BJ (cell line): ENCODE measurements around the gene IL15RA. TPM values are rescaled to one million over a fixed set of nuclear protein-coding genes. Genes with fewer than 3 reads are reported as not detected.

Source experiments
- CTCF ChIA-PET: fragments of 350-600 bp; formaldehyde crosslinking; extraction: SDS; loops from one replicate; lab custom pipeline; 2021; ENCODE audit warnings: antibody characterized with exemption, inconsistent platforms; lab: Yijun Ruan, JAX
- POLR2A ChIA-PET: fragments of 300-600 bp; sonication (Branson Sonifier 250); formaldehyde crosslinking; extraction: SDS; loops from one replicate; lab custom pipeline; 2021; ENCODE audit warnings: antibody characterized with exemption; lab: Charles Lee
- DNase-seq: peaks from one replicate; pipeline ENCODE4 v3.0.0-alpha.2; 2011; ENCODE audit warnings: low read depth
- H3K27me3 ChIP-seq: 2 replicates; pipeline ENCODE4 v1.6.0; 2011; ENCODE audit warnings: low read length; ENCODE audit not compliant: control insufficient read depth, insufficient read depth
- H3K36me3 ChIP-seq: 2 replicates; pipeline ENCODE4 v1.5.1; 2011; ENCODE audit warnings: low read length; ENCODE audit not compliant: control insufficient read depth, insufficient read depth
- H3K4me3 ChIP-seq: 2 replicates; pipeline ENCODE4 v1.5.1; 2011; ENCODE audit warnings: low read depth, mild to moderate bottlenecking, control low read depth, low read length
- polyA plus RNA-seq: library from polyadenylated mRNA; depleted of rRNA; stranded (reverse); fragments of >200 nt; gene quantifications from 2 replicates; pipeline ENCODE4 v1.2.3, GENCODE V29; 2011
- TF ChIP-seq, protein P1 (sequence below): IDR thresholded peaks from 2 replicates; pipeline ENCODE4 v1.5.1; 2011; ENCODE audit warnings: low read depth, mild to moderate bottlenecking, control low read depth, inconsistent platforms, low read length, moderate library complexity; ENCODE audit not compliant: insufficient read depth

IL15RA gene
- polyA plus RNA-seq, 1 experiment, result 7.5 TPM

DNA sequence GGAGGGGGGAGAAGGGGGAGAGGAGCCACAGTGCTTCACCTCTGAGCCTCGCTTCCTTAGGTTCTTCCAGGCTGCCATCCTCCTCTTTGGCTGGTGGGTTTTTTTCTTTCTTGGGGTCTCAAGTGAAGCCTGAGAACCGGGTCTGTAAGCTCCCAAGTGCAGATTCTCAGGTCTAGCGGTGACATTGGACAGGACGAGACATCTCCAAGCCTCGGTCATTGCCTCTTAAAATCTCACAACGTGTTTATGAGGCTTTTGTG is 817 bp upstream of the IL15RA start:
- POLR2A ChIA-PET, result no interaction called here

DNA sequence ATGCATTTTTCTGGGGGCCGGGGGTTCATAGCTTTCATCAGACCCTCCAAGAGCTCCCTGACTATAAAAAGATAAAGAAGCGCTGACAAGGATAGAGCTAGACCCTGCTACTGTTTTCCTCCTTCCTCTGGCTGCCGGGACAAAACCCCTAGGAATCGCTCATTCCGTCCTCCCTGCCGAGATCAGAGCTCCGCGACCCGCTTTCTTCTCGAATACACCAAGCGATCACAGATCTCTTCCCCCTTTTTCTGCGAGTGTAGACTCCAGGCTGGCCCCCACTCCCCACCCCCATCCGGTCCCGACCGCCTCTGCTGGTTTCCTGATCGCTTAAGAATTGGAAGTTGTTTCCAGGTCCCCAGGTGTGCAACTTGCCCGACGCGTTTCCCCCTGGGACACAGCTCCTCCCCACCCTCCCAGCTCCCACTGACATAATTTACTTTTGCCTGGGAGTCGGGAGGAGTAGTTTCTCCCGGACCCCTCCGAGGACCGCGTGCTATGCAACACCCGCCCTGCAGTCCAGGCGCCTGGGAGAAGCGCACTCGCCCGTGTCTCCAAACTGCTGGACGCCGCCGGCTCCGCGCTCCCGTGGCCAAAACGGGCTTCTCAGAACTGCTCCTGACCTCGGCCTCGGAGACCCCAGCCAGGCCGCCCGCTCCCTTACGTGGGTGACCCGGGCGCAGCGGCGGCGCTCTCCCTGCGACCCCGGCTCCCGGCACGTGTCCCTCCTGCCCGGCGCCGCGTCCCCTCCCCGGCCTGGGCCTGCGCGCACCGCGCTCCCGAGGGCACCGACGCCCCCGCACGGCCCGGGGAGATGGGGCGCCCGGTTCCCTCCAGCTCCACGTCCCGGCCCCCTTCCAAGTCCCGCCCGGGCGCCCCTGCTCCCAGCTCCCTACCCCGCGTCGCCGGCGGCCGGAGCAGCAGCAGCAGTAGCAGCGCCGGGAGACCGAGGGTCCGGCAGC is 552 bp downstream of the IL15RA start:
- Histone ChIP-seq H3K27me3 (peaks cover 1% of the 10 kb centered on the region; the same call in 1 of the 2 replicates), H3K4me3 (peak overlapping the region; percentile 63), H3K36me3 (no peaks in the 10 kb centered on the region)
- no peak for DNase-seq
- POLR2A ChIA-PET, result interaction anchor here (0.6 kb wide), 1 partner anchor 152 kb away, joined by 4 read pairs; no protein-coding TSS in a partner anchor
- TF ChIP-seq, protein P1, sequence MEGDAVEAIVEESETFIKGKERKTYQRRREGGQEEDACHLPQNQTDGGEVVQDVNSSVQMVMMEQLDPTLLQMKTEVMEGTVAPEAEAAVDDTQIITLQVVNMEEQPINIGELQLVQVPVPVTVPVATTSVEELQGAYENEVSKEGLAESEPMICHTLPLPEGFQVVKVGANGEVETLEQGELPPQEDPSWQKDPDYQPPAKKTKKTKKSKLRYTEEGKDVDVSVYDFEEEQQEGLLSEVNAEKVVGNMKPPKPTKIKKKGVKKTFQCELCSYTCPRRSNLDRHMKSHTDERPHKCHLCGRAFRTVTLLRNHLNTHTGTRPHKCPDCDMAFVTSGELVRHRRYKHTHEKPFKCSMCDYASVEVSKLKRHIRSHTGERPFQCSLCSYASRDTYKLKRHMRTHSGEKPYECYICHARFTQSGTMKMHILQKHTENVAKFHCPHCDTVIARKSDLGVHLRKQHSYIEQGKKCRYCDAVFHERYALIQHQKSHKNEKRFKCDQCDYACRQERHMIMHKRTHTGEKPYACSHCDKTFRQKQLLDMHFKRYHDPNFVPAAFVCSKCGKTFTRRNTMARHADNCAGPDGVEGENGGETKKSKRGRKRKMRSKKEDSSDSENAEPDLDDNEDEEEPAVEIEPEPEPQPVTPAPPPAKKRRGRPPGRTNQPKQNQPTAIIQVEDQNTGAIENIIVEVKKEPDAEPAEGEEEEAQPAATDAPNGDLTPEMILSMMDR, result no peak
- CTCF ChIA-PET, result interaction anchor here (0.8 to 3.0 kb wide), 7 partner anchors 9 to 109 kb away, joined by 3 to 9 read pairs (median 4); no protein-coding TSS in a partner anchor

More for the DNA sequence above, 817 bp upstream of the IL15RA start:
- H3K27me3 ChIP-seq, result peaks cover 1% of the 10 kb centered on the region; the same call in 1 of the 2 replicates
- H3K4me3 ChIP-seq, result peak overlapping the region; percentile 63
- TF ChIP-seq, protein P1, result no peak
- H3K36me3 ChIP-seq, result no peaks in the 10 kb centered on the region
- CTCF ChIA-PET, result interaction anchor here (1.0 to 3.0 kb wide), 4 partner anchors 10 to 109 kb away, joined by 3 to 9 read pairs (median 4); no protein-coding TSS in a partner anchor
- no peak for DNase-seq

DNA sequence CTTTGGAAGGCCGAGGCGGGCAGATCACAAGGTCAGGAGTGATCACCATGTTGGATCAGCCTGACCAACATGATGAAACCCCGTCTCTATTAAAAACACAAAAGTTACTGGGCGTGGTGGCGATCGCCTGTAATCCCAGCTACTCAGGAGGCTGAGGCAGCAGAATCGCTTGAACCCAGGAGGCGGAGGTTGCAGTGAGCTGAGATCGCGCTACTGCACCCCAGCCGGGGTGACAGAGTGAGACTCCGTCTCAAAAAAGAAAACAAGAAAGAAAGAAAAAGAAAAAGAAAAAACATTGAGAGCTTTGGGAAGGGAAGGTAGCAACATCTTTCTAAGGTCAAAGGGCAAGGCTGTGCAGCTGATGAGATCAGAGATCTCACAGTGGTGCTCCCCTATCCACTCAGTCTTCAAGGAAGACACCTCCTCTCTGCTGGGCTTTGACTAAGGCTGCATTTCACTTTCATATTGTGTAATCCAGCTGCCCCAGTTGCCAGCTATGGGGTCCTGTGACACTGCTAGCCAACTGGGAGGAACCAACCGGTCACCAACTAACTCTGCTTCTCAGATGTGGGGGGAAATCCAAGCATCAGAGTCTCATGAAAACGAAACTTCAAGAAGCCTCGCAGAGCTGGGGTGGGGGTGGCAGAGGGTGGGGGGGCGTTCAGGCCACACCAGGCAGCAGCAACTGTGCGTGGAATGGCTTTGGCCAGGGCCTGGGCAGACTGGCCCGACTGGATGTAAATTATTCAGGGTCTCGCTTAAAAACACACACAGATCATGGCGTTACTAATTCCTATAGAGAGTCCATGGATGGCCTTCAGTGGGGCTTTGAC is 1.5 kb downstream of the IL15RA start:
- CTCF ChIA-PET, result interaction anchor here (0.6 to 3.0 kb wide), 6 partner anchors 10 to 311 kb away, joined by 3 to 9 read pairs (median 4); no protein-coding TSS in a partner anchor
- H3K27me3 ChIP-seq, result no peaks in the 10 kb centered on the region
- TF ChIP-seq, protein P1, result no peak
- POLR2A ChIA-PET, result no interaction called here
- H3K4me3 ChIP-seq, result peak overlapping the region; percentile 63
- DNase-seq, result no peak
- H3K36me3 ChIP-seq, result no peaks in the 10 kb centered on the region

DNA sequence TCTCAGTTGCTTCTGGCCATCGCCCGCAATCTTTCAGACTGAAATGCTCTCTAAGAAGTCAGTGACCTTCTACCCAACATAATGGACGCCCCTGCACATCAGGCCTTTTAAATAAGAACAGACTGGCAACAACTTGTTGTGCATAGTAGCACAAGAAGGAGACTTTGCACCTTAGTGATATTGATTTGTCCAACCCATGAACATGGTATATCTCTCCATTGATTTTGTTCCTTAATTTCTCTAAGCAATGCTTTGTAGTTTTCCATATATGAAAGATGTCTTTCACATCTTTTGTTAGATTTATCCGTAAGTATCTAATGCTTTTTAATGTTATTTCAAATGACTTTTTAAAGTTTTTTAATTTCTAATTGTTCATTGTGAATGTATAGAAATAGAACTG is 4.3 kb downstream of the IL15RA start:
- TF ChIP-seq, protein P1, result no peak
- Histone ChIP-seq H3K4me3 (no peak overlapping the region), H3K36me3 (no peaks in the 10 kb centered on the region), H3K27me3 (no peaks in the 10 kb centered on the region)
- no peak for DNase-seq
- POLR2A ChIA-PET, result no interaction called here
- CTCF ChIA-PET, result no interaction called here
